NCI-H128 (cell line): ENCODE data around the gene SECISBP2L.

ENCODE experiments used
- DNase-seq: peaks from one replicate; lab custom pipeline; 2025; ENCODE audit not compliant: unreplicated experiment; lab: John Stamatoyannopoulos, UW

Gene SECISBP2L

GRCh38 chr15:49059491-49059890, 13.2 kb upstream of the SECISBP2L start:
- no peak for DNase-seq

GRCh38 chr15:49058559-49058958, 12.3 kb upstream of the SECISBP2L start:
- no peak for DNase-seq

GRCh38 chr15:49055630-49056029, 9.4 kb upstream of the SECISBP2L start:
- DNase-seq, result no peak

- no peak for DNase-seq
Measured at GRCh38 chr15:49052662-49053061, 6.4 kb upstream of the SECISBP2L start.

GRCh38 chr15:49047456-49047855, 1.2 kb upstream of the SECISBP2L start:
- no peak for DNase-seq

- DNase-seq, result no peak
Measured at GRCh38 chr15:49045751-49046219, 461 bp downstream of the SECISBP2L start.

- no peak for DNase-seq
Measured at GRCh38 chr15:49044766-49045606, 1.3 kb downstream of the SECISBP2L start.

- no peak for DNase-seq
Measured at GRCh38 chr15:49044002-49044401, 2.2 kb downstream of the SECISBP2L start.

- DNase-seq, result no peak
Measured at GRCh38 chr15:49042165-49042564, 4.1 kb downstream of the SECISBP2L start.

GRCh38 chr15:49041426-49041825, 4.8 kb downstream of the SECISBP2L start:
- DNase-seq, result no peak

GRCh38 chr15:49040151-49040550, 6.1 kb downstream of the SECISBP2L start:
- no peak for DNase-seq

- no peak for DNase-seq
Measured at GRCh38 chr15:49038382-49038781, 7.9 kb downstream of the SECISBP2L start.

- DNase-seq, result no peak
Measured at GRCh38 chr15:49037546-49037940, 8.7 kb downstream of the SECISBP2L start.

- DNase-seq, result no peak
Measured at GRCh38 chr15:49036650-49037545, 9.3 kb downstream of the SECISBP2L start.

- DNase-seq, result no peak
Measured at GRCh38 chr15:49035825-49036224, 10.4 kb downstream of the SECISBP2L start.

- DNase-seq, result no peak
Measured at GRCh38 chr15:49032601-49033145, 13.6 kb downstream of the SECISBP2L start.

GRCh38 chr15:49031804-49032203, 14.4 kb downstream of the SECISBP2L start:
- DNase-seq, result no peak

GRCh38 chr15:49026700-49027099, 19.5 kb downstream of the SECISBP2L start:
- DNase-seq, result no peak

GRCh38 chr15:49024840-49025239, 21.4 kb downstream of the SECISBP2L start:
- DNase-seq, result no peak

- no peak for DNase-seq
Measured at GRCh38 chr15:49023354-49023753, 22.9 kb downstream of the SECISBP2L start.

GRCh38 chr15:49015896-49016295, 30.4 kb downstream of the SECISBP2L start:
- DNase-seq, result no peak

GRCh38 chr15:48999314-48999713, 46.9 kb downstream of the SECISBP2L start:
- DNase-seq, result no peak
